SKM-1 (cell line): ENCODE results near the gene HIPK3.
"Not testable (repeated sequence)": the region's sequence is repeated elsewhere in the genome, so short reads cannot be mapped to it uniquely, and the experiment has no call there.

Source experiments
- DNase-seq: peaks from one replicate; lab custom pipeline; 2025; ENCODE audit not compliant: unreplicated experiment; lab: John Stamatoyannopoulos, UW

HIPK3 gene

GRCh38 chr11:33350287-33350686 is 93.1 kb downstream of the HIPK3 start:
- DNase-seq = no peak

GRCh38 chr11:33358150-33358831 is 101.1 kb downstream of the HIPK3 start:
- DNase-seq = no peak

- DNase-seq = no peak
Measured at GRCh38 chr11:33360642-33361041, 103.5 kb downstream of the HIPK3 start.

GRCh38 chr11:33362051-33362910 is 105.1 kb downstream of the HIPK3 start:
- DNase-seq = peak; percentile 8

DNA sequence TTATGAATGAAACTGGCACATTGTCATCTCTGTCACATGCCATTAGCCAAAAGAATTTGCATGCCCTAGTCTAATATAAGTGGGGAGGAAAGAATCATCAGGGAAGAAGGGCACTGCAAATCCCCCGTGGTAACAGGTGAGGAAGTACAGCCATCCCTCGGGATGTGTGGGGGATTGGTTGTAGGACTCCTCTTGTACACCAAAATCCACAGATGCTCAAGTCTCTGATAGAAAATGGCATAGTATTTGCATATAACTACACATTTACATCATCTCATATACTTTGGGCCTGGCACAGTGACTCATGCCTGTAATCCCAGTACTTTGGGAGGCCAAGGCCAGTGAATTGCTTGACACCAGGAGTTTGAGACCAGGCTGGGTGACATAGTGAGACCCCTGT is 109.7 kb downstream of the HIPK3 start:
- DNase-seq = no peak

- DNase-seq = not testable (repeated sequence)
Measured at GRCh38 chr11:33368475-33368874, 111.3 kb downstream of the HIPK3 start.

DNA sequence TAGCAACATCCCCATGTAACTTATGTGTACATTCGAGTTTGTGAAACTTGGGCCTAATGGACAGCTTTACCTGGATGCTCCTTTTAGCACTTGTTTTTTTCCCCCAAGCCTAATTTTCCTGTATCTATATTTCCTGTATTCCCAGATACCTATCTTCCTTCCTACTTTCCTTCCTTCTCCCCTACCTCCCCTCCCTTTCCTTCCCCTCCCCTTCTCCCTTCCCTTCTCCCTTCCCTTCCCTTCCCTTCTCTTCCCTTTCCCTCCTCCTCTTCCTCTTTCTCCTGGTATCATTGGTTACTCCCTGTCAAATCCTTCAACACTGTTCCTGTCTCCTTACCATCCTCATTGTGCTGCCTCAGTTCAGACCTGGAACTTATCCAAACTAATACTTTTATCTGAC is 111.8 kb downstream of the HIPK3 start:
- no peak for DNase-seq

GRCh38 chr11:33373636-33374035 is 116.5 kb downstream of the HIPK3 start:
- DNase-seq = no peak

DNA sequence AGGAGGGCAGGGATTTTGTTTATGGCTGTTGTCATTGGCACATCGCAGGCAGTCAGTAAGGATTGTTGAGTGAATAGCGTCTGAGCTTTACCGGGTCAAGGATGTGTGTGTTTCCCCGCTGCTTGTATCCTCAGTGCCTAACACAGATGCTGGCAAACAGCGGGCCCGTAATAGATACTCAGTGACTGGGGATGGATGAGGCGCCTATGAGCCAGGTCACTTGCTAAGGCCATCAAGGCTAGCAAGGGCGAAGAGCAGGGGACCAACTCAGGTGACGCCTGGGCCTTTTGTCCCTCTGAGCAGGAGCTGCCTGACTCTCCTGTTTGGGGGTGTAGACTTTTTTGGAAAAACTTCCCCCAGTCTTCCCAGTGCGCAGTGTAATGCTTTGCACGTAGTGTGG is 118.1 kb downstream of the HIPK3 start:
- DNase-seq = no peak

- no peak for DNase-seq
Measured at GRCh38 chr11:33375688-33376311, 118.6 kb downstream of the HIPK3 start, which contains the start of gene KIAA1549L. TSS of gene KIAA1549L (plus strand) at chr11:33376108.

DNA sequence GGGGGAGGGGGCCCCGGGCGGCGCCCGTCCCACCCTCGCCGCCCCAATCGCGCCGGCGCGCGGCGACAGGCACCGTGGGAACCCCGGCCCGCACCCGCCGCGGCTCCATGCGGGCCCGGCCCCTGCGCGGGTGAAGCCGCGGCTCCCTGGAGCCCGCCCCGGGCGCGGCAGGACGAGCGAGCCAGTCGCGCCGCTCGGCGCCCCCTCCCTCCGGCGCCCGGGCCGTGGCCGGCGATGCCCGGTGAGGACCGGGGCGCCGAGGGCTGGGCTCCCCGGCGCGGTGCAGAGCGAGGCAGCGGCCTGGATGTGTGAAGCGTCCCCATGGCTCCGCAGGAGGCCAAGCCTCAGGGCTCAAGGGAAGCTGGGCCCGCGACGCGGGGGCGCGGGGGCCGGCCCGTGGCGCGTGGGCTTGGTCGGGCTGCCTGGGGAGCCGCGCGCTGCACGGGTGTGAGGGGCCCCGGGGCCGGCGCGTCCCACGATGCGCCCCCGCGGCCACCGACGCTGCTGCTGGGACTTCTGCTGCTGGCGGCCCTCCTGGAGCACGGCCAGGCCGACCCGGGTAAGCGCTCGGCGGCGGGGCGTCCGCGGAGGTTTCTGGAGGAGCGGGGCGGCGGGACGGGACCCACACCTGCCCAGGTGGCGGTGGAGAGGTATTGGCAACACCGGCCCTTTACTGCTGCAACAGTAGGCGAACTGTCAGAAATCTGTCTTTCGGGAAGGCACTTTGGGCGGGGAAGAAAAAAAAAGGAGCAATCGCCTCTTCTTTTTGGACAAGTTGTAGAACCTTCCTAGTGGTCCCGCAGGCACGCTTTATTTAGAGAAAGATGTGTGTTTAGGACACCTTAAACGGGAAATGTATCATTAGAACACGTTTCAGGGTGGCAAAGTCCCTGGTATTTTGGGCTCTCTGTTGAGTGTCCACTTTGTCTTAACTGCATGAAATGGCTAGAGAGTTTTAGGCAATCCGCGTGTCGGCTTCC is 119.4 kb downstream of the HIPK3 start:
- no peak for DNase-seq

GRCh38 chr11:33377412-33378370 is 120.5 kb downstream of the HIPK3 start:
- no peak for DNase-seq

DNA sequence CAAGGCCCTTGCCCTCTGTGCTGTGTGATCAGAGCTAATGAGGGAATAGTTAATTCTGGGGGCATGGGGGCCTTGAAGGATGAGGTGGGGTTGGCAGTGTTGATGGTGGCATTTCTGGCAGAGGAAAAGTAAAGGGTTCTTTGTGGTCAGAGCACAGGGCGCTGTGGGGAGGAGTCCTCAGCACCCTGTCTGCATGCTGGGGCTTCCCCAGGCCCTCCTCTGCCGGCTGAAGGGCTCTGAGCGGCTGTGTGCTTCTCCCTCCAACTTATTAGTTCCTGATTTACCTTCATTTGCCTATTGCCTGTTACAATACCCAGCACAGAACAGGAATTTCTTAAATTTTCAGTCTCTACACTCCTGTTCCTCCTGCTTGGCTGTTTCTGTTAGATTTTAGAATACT is 122.8 kb downstream of the HIPK3 start:
- no peak for DNase-seq

GRCh38 chr11:33383075-33383919 is 126.1 kb downstream of the HIPK3 start:
- no peak for DNase-seq

DNA sequence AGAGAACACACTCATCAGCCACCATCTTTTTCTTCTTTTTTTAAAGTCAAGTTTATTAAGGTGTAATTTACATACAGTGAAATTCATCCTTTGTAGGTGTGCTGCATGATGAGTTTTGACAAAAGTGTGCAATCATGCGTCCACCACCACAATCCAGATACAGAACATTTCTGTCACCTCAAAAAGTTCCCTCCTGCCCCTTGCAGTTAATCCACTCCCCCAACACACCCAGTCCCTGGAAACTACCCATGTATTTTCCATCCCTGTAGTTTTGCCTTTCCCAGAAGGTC is 126.7 kb downstream of the HIPK3 start:
- no peak for DNase-seq

DNA sequence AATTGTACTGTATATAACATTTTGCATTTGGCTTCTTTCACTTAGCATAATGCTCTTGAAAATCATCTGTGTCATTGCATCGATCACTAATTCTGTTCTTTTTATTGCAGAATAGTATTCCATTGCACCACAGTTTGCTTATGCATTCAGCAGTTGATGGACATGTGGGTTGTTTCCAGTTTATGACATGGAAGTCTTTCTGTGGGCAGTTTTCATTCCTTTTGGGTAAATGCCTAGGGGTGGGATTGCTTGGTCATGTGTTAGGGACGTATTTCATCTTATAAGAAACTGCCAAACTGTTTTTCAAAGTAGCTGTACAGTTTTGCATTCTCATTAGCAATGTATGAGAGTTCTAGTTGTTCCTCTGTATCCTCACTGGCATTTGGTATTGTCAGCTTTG is 127.0 kb downstream of the HIPK3 start:
- no peak for DNase-seq

- no peak for DNase-seq
Measured at GRCh38 chr11:33387581-33387980, 130.4 kb downstream of the HIPK3 start.

- no peak for DNase-seq
Measured at GRCh38 chr11:33387996-33388395, 130.8 kb downstream of the HIPK3 start.
